H7 (cell line): Measurements from ENCODE around the gene HMCES. TPM values are rescaled to one million over a fixed set of nuclear protein-coding genes. Genes with fewer than 3 reads are reported as not detected.

Experiments used
- DNase-seq: peaks from one replicate; pipeline ENCODE4 v3.0.0; 2012
- H3K27me3 ChIP-seq: 2 replicates; pipeline ENCODE4 v1.6.0; 2011; ENCODE audit warnings: mild to moderate bottlenecking, low read length; ENCODE audit not compliant: control insufficient read depth, insufficient read depth
- H3K36me3 ChIP-seq: replicated peaks from 2 replicates; pipeline ENCODE4 v1.5.1; 2011; ENCODE audit warnings: low read length; ENCODE audit not compliant: control insufficient read depth, insufficient read depth
- H3K4me3 ChIP-seq: 2 replicates; pipeline ENCODE4 v1.5.1; 2011; ENCODE audit warnings: low read depth, mild to moderate bottlenecking, control low read depth, low read length, moderate library complexity; ENCODE audit not compliant: insufficient read depth
- total RNA-seq: library from RNA; depleted of rRNA; stranded (reverse); fragments of >200 nt; shearing (Covaris generic); gene quantifications from 2 replicates; pipeline ENCODE4 v1.2.3, GENCODE V29; 2014

HMCES gene
- total RNA-seq, 1 experiment from 2014 or later = 28.1 TPM

GRCh38 chr3:129305592-129306091 is 27.0 kb downstream of the HMCES start:
- Histone ChIP-seq H3K36me3 (peaks cover 8% of the 10 kb centered on the region), H3K4me3 (no peak overlapping the region; the same call in 1 of the 2 replicates), H3K27me3 (no peaks in the 10 kb centered on the region)
- DNase-seq = peak; percentile 98

DNA sequence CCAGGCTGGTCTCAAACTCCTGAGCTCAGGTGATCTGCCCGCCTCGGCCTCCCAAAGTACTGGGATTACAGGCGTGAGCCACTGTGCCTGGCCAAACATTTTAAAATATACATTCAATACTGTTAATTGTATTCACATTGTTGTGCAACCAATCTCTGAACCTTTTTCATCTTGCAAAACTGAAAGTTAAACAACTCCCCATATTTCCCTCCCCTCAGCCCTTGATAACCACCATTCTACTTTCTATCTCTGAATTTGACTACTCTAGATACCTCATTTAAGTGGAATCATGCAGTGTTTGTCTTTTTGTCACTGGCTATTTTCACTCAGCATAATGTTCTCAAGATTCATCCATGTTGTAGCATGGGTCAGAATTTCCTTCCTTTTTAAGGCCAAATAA is 30.0 kb downstream of the HMCES start:
- no peaks in the 10 kb centered on the region for H3K27me3 ChIP-seq
- H3K4me3 ChIP-seq = no peak overlapping the region
- no peak for DNase-seq
- peaks cover 3% of the 10 kb centered on the region; the same call in 1 of the 2 replicates for H3K36me3 ChIP-seq

GRCh38 chr3:129310111-129311011 is 31.7 kb downstream of the HMCES start:
- H3K36me3 ChIP-seq = no peaks in the 10 kb centered on the region
- DNase-seq = no peak
- no peaks in the 10 kb centered on the region for H3K27me3 ChIP-seq
- no peak overlapping the region for H3K4me3 ChIP-seq

- H3K4me3 ChIP-seq = no peak overlapping the region
- no peaks in the 10 kb centered on the region for H3K27me3 ChIP-seq
- DNase-seq = no peak
- no peaks in the 10 kb centered on the region for H3K36me3 ChIP-seq
These were observed 32.6 kb downstream of the HMCES start for GRCh38 chr3:129311054-129311902.

- DNase-seq = no peak
- Histone ChIP-seq H3K4me3 (no peak overlapping the region), H3K27me3 (no peaks in the 10 kb centered on the region), H3K36me3 (no peaks in the 10 kb centered on the region)
These were observed 33.5 kb downstream of the HMCES start for GRCh38 chr3:129312021-129312639.

DNA sequence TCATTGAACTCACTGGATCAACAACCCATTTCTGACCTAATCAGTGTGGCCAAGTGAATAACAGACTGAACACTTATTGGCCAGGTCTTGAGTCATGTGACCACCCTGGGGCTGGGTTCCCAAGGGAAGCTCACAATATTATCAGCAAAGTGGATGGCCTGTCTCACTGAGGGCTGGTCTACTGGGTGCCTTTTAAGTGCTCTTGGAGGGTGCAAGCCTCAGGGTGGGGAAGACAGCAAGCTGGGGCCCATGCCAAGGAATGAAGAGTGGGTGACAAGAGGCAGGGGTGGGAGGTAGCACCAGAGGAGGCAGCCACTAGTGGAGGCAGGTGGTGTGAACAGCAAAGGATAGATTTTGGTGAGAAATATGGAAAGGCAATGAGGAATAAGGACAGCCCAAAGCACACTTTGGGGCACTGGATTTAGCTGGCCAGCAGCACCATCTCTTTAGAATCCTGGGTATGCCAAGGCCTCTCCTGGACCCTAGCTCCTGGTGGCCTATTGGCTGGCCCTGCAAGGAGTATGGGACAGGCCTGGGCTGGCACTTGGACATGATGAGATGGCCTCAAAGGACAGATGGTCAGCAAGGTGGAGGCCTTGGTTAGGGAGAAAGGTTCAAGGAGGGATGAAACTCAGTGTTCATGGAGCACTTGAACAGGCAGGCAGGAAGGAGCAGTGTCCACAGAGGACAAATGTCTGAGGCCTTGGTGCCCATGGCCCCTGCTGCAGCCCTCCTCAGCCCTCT is 34.2 kb downstream of the HMCES start:
- no peaks in the 10 kb centered on the region for H3K27me3 ChIP-seq
- no peaks in the 10 kb centered on the region for H3K36me3 ChIP-seq

GRCh38 chr3:129313415-129313664 is 34.7 kb downstream of the HMCES start:
- peak; percentile 19 for DNase-seq
- no peak overlapping the region for H3K4me3 ChIP-seq
- no peaks in the 10 kb centered on the region for H3K27me3 ChIP-seq
- H3K36me3 ChIP-seq = no peaks in the 10 kb centered on the region

More for the DNA sequence above, 34.2 kb downstream of the HMCES start:
- DNase-seq = peak; percentile 18
- H3K4me3 ChIP-seq = no peak overlapping the region

GRCh38 chr3:129313665-129314385 is 35.2 kb downstream of the HMCES start:
- peak overlapping the region; percentile 93 for H3K4me3 ChIP-seq
- DNase-seq = peak; percentile 33
- no peaks in the 10 kb centered on the region for H3K27me3 ChIP-seq
- no peaks in the 10 kb centered on the region for H3K36me3 ChIP-seq

DNA sequence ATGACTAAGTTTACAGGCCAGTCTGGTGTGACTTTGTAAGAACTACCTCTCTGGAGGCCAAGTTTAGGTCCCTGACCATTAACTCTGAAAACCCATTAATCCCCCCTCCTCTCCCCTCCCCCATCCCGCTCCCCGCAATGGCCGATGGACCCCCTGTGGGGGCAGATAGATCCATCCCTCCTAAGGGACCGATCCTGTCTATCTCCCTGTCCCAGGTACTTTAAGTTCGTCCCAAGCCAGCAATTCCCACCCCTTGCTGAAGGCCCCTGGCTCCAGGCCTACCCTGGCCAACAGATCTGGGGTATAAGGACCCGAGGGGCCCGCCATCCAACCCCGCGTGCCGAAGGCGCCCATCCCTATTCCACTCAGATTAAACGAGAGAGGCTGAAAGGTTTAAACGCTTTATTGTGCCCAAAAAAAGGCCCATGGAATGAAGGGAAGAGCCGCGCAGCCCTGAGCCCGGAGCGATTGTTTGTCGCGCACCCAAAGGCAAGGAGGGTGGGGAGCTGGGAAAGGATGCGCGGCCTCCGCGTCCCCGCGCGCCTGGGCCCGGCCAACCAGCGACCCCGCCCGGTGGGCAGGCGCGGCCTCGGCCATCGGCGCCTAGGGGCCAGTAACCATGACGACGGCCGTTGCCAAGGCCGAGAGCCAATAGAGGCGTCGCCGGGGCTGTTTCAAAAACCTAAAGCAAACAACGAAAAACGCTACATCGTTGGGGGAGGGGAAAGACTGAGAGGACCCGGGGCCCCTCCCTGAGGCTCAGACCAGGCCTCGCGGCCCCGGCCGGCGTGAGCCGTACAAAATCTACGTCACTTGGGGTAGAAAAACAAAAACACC is 35.9 kb downstream of the HMCES start:
- H3K27me3 ChIP-seq = no peaks in the 10 kb centered on the region
- peak; percentile 98 for DNase-seq
- no peaks in the 10 kb centered on the region for H3K36me3 ChIP-seq
- H3K4me3 ChIP-seq = peak overlapping the region; percentile 93

DNA sequence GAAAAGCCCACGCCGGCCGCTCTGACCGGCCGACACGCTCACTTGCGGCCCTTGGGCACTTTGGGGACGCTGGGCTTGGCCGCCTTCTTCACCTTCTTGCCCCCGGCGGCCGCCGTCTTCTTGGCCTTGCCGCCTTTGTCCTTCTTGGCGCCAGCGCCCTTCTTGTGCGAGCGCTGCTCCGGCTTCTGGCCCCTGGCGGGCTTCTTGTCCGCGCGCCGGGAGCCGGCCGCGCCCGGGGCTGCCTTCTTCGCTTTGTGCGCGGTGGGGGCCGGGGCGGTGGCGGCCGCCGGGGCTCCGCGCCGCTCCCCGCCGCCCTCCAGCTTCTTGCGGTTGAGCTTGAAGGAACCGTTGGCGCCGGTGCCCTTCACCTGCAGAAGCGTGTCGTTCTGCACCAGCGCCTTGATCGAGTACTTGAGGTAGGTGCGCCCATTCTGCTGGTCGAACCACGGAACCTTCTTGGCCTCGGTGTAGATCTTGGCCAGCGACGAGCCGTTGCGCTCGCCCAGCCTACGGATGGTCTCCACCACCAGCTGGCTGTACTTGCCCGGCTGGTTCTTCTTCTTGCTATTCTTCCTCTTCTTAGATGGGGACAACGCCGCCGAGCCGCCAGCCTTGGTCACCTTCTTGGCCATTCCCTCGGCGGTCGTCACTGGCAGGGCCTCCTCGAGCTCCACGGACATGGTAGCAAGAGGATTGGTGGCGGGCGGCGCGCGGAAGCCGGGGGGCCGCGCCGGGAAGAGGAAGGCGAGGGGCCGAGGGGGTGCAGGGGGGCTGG is 36.7 kb downstream of the HMCES start:
- H3K27me3 ChIP-seq = no peaks in the 10 kb centered on the region
- peak overlapping the region; percentile 93 for H3K4me3 ChIP-seq
- peak; percentile 72 for DNase-seq
- H3K36me3 ChIP-seq = no peaks in the 10 kb centered on the region

DNA sequence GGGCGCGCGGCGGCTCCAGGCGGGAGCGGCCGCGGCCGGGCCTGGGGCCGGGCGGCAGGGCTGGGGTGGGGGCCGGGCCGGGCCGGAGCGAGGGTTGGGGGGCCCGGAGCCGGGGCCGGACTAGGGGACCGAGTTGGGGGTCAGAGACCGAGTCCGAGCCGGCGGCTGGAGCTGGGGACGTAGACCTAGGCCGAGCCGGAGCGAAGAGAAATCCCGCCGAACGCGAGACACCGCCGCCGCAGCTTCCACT is 37.3 kb downstream of the HMCES start:
- H3K4me3 ChIP-seq = peak overlapping the region; percentile 93
- H3K36me3 ChIP-seq = peaks cover 2% of the 10 kb centered on the region; the same call in 1 of the 2 replicates
- H3K27me3 ChIP-seq = no peaks in the 10 kb centered on the region
- no peak for DNase-seq

DNA sequence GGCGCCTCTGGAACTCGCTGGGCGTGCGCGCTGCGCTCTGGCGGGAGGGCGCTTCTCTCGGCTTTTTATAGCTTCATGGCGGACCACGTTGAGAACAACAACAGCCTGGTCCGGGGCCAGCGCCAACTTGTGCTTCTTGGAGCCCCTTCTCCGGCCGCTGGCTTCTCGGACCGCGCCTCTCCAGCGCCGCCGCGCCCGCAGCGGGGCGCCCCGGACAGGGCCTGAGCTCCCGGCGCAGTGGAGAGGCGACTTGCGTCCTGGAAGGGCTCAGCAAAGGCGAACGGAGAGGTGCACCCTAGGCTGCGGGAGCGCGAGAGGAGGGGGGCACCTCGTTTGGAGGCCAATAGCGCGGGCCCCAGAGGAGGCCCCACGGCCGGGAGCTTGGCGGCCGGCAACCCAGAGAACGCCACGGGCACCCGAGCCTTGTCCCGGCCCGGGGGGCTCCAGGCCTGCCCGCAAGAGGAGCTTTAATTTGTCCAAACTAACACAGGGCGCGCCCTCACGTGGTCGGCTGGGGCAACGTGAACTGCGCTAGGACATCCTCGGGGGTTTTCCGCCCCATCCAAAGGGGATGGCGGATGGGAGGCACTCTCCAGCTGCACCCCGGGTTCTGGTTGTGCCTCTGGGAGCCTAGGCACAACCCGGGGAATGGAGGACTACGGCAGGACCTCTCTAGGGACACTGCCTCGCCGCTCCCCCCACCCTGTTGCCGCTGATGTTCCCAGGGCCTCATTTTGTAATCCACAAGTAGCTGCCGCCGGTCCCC is 37.8 kb downstream of the HMCES start:
- DNase-seq = peak; percentile 94
- peaks cover 2% of the 10 kb centered on the region; the same call in 1 of the 2 replicates for H3K36me3 ChIP-seq
- H3K4me3 ChIP-seq = peak overlapping the region; percentile 93

More for the DNA sequence above, 37.8 kb downstream of the HMCES start:
- no peaks in the 10 kb centered on the region for H3K27me3 ChIP-seq
